HEK293T (cell line): ENCODE data around the gene PRR11.

Experiments
- CTBP1 ChIP-seq: fragments of 450-650 bp; IDR thresholded peaks from 2 replicates; pipeline ENCODE4 v1.6.1; 2016; ENCODE audit warnings: borderline replicate concordance
- ELF4 ChIP-seq: fragments of 450-650 bp; IDR thresholded peaks from 2 replicates; pipeline ENCODE4 v1.6.1; 2017; ENCODE audit warnings: antibody characterized with exemption
- FOXK2 ChIP-seq: fragments of 450-650 bp; IDR thresholded peaks from 2 replicates; pipeline ENCODE4 v1.6.1; 2016; ENCODE audit warnings: mild to moderate bottlenecking

DNA sequence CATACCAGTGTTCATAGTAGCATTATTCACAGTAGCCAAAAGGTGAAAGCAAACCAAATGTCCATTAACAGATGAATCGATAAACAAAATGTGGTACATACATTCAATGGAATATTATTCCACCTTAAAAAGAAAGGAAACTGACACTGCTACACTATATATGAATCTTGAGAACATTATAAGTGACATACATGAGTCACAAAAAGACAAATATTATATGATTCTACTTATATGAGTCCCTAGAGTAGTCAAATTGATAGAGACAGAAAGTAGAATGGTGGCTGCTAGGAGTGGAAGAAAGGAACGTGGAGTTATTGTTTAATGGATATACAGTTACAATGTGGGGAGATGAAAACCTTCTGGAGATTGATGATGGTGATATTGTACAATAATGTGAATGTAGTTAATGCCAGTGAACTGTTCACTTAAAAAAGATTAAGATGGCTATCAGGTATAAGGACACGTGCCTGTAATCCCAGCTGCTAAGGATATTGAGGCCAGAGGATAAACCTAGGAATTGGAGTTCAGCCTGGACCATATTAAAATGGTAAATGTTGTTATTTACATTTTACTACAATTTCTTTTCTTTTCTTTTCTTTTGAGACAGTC, 28.6 kb upstream of the PRR11 start:
- TF ChIP-seq FOXK2: no peak
- TF ChIP-seq ELF4: no peak
- TF ChIP-seq CTBP1: no peak
